Smooth muscle cell (in vitro differentiated cells): ENCODE measurements around the gene BEGAIN. TPM values are rescaled to one million over a fixed set of nuclear protein-coding genes. Genes with fewer than 3 reads are reported as not detected.

ENCODE experiments used
- DNase-seq: peaks from one replicate; lab custom pipeline; 2025; ENCODE audit not compliant: unreplicated experiment; lab: John Stamatoyannopoulos, UW
- H2AFZ ChIP-seq: fragments of 200-600 bp; sonication (generic); 2 replicates; pipeline ENCODE4 v1.6.0; 2016; ENCODE audit warnings: antibody characterized with exemption, low read depth, mild to moderate bottlenecking
- H3F3A ChIP-seq: fragments of 200-600 bp; sonication (generic); 2 replicates; pipeline ENCODE4 v1.6.0; 2017; ENCODE audit warnings: antibody characterized with exemption, low read depth
- H3K27ac ChIP-seq: fragments of 200-600 bp; sonication (generic); 2 replicates; pipeline ENCODE4 v1.5.1; 2016; ENCODE audit warnings: low read depth, mild to moderate bottlenecking
- H3K27me3 ChIP-seq: fragments of 200-600 bp; sonication (generic); 2 replicates; pipeline ENCODE4 v1.6.1; 2016; ENCODE audit warnings: low read depth, mild to moderate bottlenecking
- H3K36me3 ChIP-seq: fragments of 200-600 bp; sonication (generic); 2 replicates; pipeline ENCODE4 v1.5.1; 2016; ENCODE audit warnings: low read depth
- H3K4me1 ChIP-seq: fragments of 200-600 bp; sonication (generic); 2 replicates; pipeline ENCODE4 v1.5.1; 2016; ENCODE audit warnings: low read depth
- H3K4me2 ChIP-seq: fragments of 200-600 bp; sonication (generic); 2 replicates; pipeline ENCODE4 v1.6.0; 2016; ENCODE audit warnings: mild to moderate bottlenecking
- H3K4me3 ChIP-seq: fragments of 200-600 bp; sonication (generic); 2 replicates; pipeline ENCODE4 v1.5.1; 2016; ENCODE audit warnings: mild to moderate bottlenecking
- H3K79me2 ChIP-seq: fragments of 200-600 bp; sonication (generic); 2 replicates; pipeline ENCODE4 v1.6.0; 2016; ENCODE audit warnings: low read depth, mild to moderate bottlenecking
- H3K9ac ChIP-seq: fragments of 200-600 bp; sonication (generic); 2 replicates; pipeline ENCODE4 v1.6.0; 2016; ENCODE audit warnings: low read depth
- H3K9me3 ChIP-seq: fragments of 200-600 bp; sonication (generic); replicated peaks from 2 replicates; pipeline ENCODE4 v1.5.1; 2016; ENCODE audit warnings: low read depth
- H4K20me1 ChIP-seq: fragments of 200-600 bp; sonication (generic); 2 replicates; pipeline ENCODE4 v1.6.0; 2016; ENCODE audit warnings: low read depth
- CTCF ChIP-seq: fragments of 200-600 bp; sonication (generic); IDR thresholded peaks from 2 replicates; pipeline ENCODE4 v1.5.1; 2017; ENCODE audit warnings: borderline replicate concordance, mild to moderate bottlenecking, antibody characterized with exemption; ENCODE audit not compliant: insufficient read depth, poor library complexity, severe bottlenecking
- WGBS: methylation state at CpG from one replicate; pipeline ENCODE4 v1.1.7; 2016; ENCODE audit warnings: low lambda C conversion rate; 5-methylcytosine and 5-hydroxymethylcytosine counted together
- polyA plus RNA-seq: library from polyadenylated mRNA; unstranded; fragments of >200 nt; fragmentation: Nextera tagmentation; extraction: Ambion mirVana; gene quantifications from 2 replicates; pipeline ENCODE4 v1.2.1, GENCODE V29; 2016
- total RNA-seq: library from RNA; depleted of rRNA; stranded (reverse); fragments of >200 nt; gene quantifications from 2 replicates; pipeline ENCODE4 v1.2.3, GENCODE V29; 2014

BEGAIN gene
- total and polyA plus RNA-seq, 2 experiments from 2014 or later: 4.7 to 11.7 TPM

- no peak overlapping the region for H3K4me2 ChIP-seq
- no peaks in the 10 kb centered on the region for H3K79me2 ChIP-seq
- H4K20me1 ChIP-seq: no peaks in the 10 kb centered on the region
- H3K4me1 ChIP-seq: no peaks in the 10 kb centered on the region
- no peak for TF ChIP-seq CTCF
- no peak overlapping the region for H3K4me3 ChIP-seq
- H3K36me3 ChIP-seq: no peaks in the 10 kb centered on the region
- H2AFZ ChIP-seq: no peak overlapping the region
- H3K9ac ChIP-seq: no peak overlapping the region
- H3K27me3 ChIP-seq: no peaks in the 10 kb centered on the region
- no peak overlapping the region for H3K27ac ChIP-seq
- no peak for DNase-seq
- 52% methylated on average over 12 of the region's 12 CpGs for WGBS
- no peaks in the 10 kb centered on the region for H3F3A ChIP-seq
- no peaks in the 10 kb centered on the region for H3K9me3 ChIP-seq
Measured at GRCh38 chr14:100584056-100585031, 2.9 kb downstream of the BEGAIN start.

- TF ChIP-seq CTCF: no peak
- 97% methylated on average over 2 of the region's 2 CpGs for WGBS
- no peak for DNase-seq
Measured at GRCh38 chr14:100583245-100583644, 4.0 kb downstream of the BEGAIN start.

GRCh38 chr14:100582496-100583165 is 4.6 kb downstream of the BEGAIN start:
- Histone ChIP-seq H3K4me1 (no peaks in the 10 kb centered on the region), H3K27me3 (no peaks in the 10 kb centered on the region), H3K27ac (no peak overlapping the region), H3K4me2 (no peak overlapping the region), H3K4me3 (no peak overlapping the region), H4K20me1 (no peaks in the 10 kb centered on the region), H3K9ac (no peak overlapping the region), H3F3A (no peaks in the 10 kb centered on the region), H3K9me3 (no peaks in the 10 kb centered on the region), H3K79me2 (no peaks in the 10 kb centered on the region), H3K36me3 (no peaks in the 10 kb centered on the region), H2AFZ (no peak overlapping the region)
- DNase-seq: no peak
- no peak for TF ChIP-seq CTCF
- 98% methylated on average over 16 of the region's 16 CpGs for WGBS

More at GRCh38 chr14:100583245-100583644, 4.0 kb downstream of the BEGAIN start:
- no peaks in the 10 kb centered on the region for H3F3A ChIP-seq
- H3K79me2 ChIP-seq: no peaks in the 10 kb centered on the region
- H4K20me1 ChIP-seq: no peaks in the 10 kb centered on the region
- H3K4me1 ChIP-seq: no peaks in the 10 kb centered on the region
- H3K36me3 ChIP-seq: no peaks in the 10 kb centered on the region
- H3K4me3 ChIP-seq: no peak overlapping the region
- H3K4me2 ChIP-seq: no peak overlapping the region
- no peak overlapping the region for H2AFZ ChIP-seq
- H3K9me3 ChIP-seq: no peaks in the 10 kb centered on the region
- no peak overlapping the region for H3K9ac ChIP-seq
- H3K27ac ChIP-seq: no peak overlapping the region
- H3K27me3 ChIP-seq: no peaks in the 10 kb centered on the region
